ENCODE data around the gene ZNF423. TPM values are rescaled to one million over a fixed set of nuclear protein-coding genes. Genes with fewer than 3 reads are reported as not detected.

The ZNF423 gene
- total RNA-seq, 3 donors from 2014 or later (not counting 1 experiment from before 2014, with no cell fraction given), result not detected

- H3K27ac ChIP-seq (ENCODE audit: low read length), result no peak overlapping the region
- H3K27me3 ChIP-seq (ENCODE audit: control insufficient read depth, insufficient read depth, low read length), result peaks cover 10% of the 10 kb centered on the region
- no peak for TF ChIP-seq CTCF (IDR thresholded peaks at IDR 0.05)
- Mint-ChIP-seq H3K9me3 (no peaks in the 10 kb centered on the region), H3K36me3 (no peaks in the 10 kb centered on the region), H3K4me1 (no peaks in the 10 kb centered on the region), H3K27ac (no peak overlapping the region), H3K27me3 (ENCODE audit: low read depth in 2 of 2) (peaks cover 22 to 31% of the 10 kb centered on the region in 2 donors), H3K4me3 (no peak overlapping the region)
- ATAC-seq (no peak), DNase-seq (no peak)
- 85% methylated on average over 13 of the region's 13 CpGs for WGBS (ENCODE audit: insufficient coverage)
- H3K9me3 ChIP-seq (ENCODE audit: control insufficient read depth, insufficient read depth, low read length), result no peaks in the 10 kb centered on the region
- H3K4me3 ChIP-seq (ENCODE audit: low read length), result no peak overlapping the region
- intact Hi-C loops (cut with micrococcal nuclease), result no loop called here
- no peaks in the 10 kb centered on the region for H3K36me3 ChIP-seq (ENCODE audit: control insufficient read depth, insufficient read depth, low read length)
- peaks cover 5% of the 10 kb centered on the region for H3K4me1 ChIP-seq (ENCODE audit: control insufficient read depth, insufficient read depth, low read length)
Observed at GRCh38 chr16:49850558-49851467, 5.1 kb downstream of the ZNF423 start.

GRCh38 chr16:49849754-49850108, 6.2 kb downstream of the ZNF423 start:
- WGBS (ENCODE audit: insufficient coverage), result 98% methylated on average over 8 of the region's 8 CpGs
- Mint-ChIP-seq H3K4me1 (no peaks in the 10 kb centered on the region), H3K27ac (no peak overlapping the region), H3K4me3 (no peak overlapping the region), H3K9me3 (no peaks in the 10 kb centered on the region), H3K27me3 (ENCODE audit: low read depth in 2 of 2) (peaks cover 22 to 31% of the 10 kb centered on the region in 2 donors), H3K36me3 (no peaks in the 10 kb centered on the region)
- H3K9me3 ChIP-seq (ENCODE audit: control insufficient read depth, insufficient read depth, low read length), result no peaks in the 10 kb centered on the region
- TF ChIP-seq CTCF (IDR thresholded peaks at IDR 0.05), result no peak
- DNase-seq (no peak), ATAC-seq (no peak)
- peaks cover 10% of the 10 kb centered on the region for H3K27me3 ChIP-seq (ENCODE audit: control insufficient read depth, insufficient read depth, low read length)
- H3K36me3 ChIP-seq (ENCODE audit: control insufficient read depth, insufficient read depth, low read length), result no peaks in the 10 kb centered on the region
- H3K27ac ChIP-seq (ENCODE audit: low read length), result no peak overlapping the region
- intact Hi-C loops (cut with micrococcal nuclease), result no loop called here
- H3K4me1 ChIP-seq (ENCODE audit: control insufficient read depth, insufficient read depth, low read length), result peaks cover 5% of the 10 kb centered on the region
- H3K4me3 ChIP-seq (ENCODE audit: low read length), result no peak overlapping the region

DNA sequence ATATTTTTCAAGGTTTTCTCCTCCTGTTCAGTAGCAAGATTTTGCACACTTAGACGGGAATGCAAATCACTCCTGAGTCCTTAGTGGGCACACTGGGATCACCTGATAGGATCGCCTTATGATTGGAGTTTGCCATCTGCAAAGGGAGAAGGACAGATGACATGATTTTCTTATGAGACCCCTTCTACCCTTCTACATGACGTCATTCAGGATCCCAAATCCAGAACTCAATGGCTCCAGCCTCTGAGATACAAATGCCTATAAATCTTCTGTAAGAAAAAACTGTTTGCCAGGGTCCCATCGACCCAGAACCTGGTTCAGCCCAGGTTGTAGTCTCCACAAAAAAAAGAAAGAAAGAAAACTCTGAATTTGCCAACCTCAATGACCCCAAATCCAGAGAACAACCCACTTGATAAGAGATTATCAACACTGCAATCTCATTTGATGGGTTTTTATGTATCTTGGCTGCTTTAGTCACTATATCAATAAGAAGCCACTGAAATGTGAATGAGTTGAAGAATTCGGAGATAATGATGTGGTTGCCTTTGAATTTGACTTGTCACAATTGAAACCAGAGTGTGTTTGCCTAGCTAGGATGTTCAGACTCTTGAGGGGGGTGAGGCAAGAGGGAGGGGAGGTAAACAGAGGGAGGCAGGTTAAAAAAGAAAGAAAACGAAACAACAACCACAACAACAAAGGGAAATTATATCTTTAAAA, 6.7 kb downstream of the ZNF423 start:
- Histone ChIP-seq H3K4me3 (ENCODE audit: low read length) (no peak overlapping the region), H3K27me3 (ENCODE audit: control insufficient read depth, insufficient read depth, low read length) (peaks cover 8% of the 10 kb centered on the region), H3K36me3 (ENCODE audit: control insufficient read depth, insufficient read depth, low read length) (no peaks in the 10 kb centered on the region), H3K9me3 (ENCODE audit: control insufficient read depth, insufficient read depth, low read length) (no peaks in the 10 kb centered on the region), H3K4me1 (ENCODE audit: control insufficient read depth, insufficient read depth, low read length) (no peaks in the 10 kb centered on the region), H3K27ac (ENCODE audit: low read length) (no peak overlapping the region)
- 78% methylated on average over 5 of the region's 6 CpGs for WGBS (ENCODE audit: insufficient coverage)
- TF ChIP-seq CTCF (IDR thresholded peaks at IDR 0.05), result no peak
- DNase-seq (no peak), ATAC-seq (no peak)
- Mint-ChIP-seq H3K27ac (no peak overlapping the region), H3K4me1 (no peaks in the 10 kb centered on the region), H3K36me3 (no peaks in the 10 kb centered on the region), H3K9me3 (no peaks in the 10 kb centered on the region), H3K4me3 (no peak overlapping the region), H3K27me3 (ENCODE audit: low read depth in 2 of 2) (peaks cover 25 to 30% of the 10 kb centered on the region in 2 donors)
- intact Hi-C loops (cut with micrococcal nuclease), result no loop called here
